Measurements from ENCODE around the gene NHEJ1.

The NHEJ1 gene

DNA sequence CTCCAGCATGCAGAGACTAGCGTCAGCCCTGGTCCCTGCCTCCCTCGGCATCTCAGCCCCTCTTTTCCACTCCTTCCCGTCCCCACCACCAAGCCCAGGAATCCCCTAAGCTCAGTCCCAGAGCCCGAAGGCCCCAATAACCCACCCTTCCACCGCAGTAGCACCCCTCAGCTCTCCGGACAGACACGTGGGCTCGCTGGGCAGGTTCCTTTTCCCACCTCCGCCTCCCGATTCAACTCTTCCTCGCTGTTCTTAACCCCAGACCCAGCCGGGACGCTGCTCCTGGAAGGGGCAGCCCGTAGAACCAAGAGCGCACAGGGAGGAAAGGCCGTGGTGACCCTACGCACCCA lies 101.3 kb downstream of the NHEJ1 start:
- Histone ChIP-seq H3K4me3 (ENCODE audit: low read depth in 1 of 2, low read length in 2 of 2) (peak overlapping the region; percentile 82 to 88), H3K27ac (ENCODE audit: low read depth, low read length) (peak overlapping the region; percentile 66), H3K36me3 (ENCODE audit: control insufficient read depth in 1 of 2, insufficient read depth in 2 of 2, low read length in 2 of 2) (peaks cover 7 to 18% of the 10 kb centered on the region in 2 donors), H3K4me1 (ENCODE audit: control insufficient read depth in 1 of 2, insufficient read depth in 2 of 2, low read length in 2 of 2) (peaks cover 12 to 23% of the 10 kb centered on the region in 2 donors), H3K9me3 (ENCODE audit: control insufficient read depth in 1 of 2, low read length in 2 of 2) (no peaks in the 10 kb centered on the region), H3K27me3 (ENCODE audit: control insufficient read depth in 1 of 2, insufficient read depth in 2 of 2, low read length in 2 of 2) (peaks cover 32 to 41% of the 10 kb centered on the region in 2 donors), H3K9ac (ENCODE audit: low read depth in 1 of 2, low read length in 2 of 2) (peak overlapping the region; percentile 61 to 82)

DNA sequence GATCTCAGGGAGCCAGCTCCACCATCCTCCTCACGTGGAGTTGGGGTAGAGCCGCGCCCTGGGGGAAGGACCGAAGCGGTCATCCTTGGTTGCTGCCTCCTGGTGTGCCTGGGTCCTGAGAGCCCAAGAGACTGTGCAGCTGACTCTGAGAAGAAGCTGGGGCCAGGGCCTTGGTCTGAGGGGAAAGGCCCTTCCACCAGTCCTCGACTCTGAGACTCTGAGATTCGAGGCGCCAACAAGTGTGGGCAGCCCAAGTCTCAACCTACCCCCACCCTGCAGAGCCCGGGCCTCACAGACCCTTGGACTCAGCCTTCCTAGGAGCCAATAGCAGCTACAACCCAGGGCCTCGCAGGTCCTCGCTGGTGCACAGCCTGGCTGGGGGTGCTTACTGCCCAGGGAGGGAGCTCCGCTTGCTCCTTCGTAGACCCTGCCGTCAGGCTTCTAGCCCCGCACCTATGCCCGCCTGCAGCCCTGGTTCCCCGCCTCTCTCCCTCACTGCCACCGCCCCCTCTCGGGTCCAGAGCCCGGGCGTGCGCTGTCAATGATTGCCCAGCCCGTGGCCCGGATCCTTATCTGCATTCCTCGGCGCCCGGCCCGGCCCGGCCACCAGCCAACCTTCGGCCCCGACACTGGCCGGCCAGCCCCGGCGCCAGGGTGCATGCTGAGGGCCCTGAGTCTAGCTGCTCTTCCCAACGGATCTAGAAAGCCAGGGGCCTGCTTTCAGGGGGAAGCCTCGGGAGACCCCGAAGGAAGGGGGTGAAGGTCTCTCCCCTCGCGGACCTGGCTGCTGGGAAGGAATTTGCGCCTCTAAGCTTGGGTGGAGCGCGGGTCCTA lies 101.9 kb downstream of the NHEJ1 start:
- Histone ChIP-seq H3K36me3 (ENCODE audit: control insufficient read depth in 1 of 2, insufficient read depth in 2 of 2, low read length in 2 of 2) (peaks cover 7 to 18% of the 10 kb centered on the region in 2 donors), H3K4me1 (ENCODE audit: control insufficient read depth in 1 of 2, insufficient read depth in 2 of 2, low read length in 2 of 2) (peaks cover 12 to 23% of the 10 kb centered on the region in 2 donors), H3K9ac (ENCODE audit: low read depth in 1 of 2, low read length in 2 of 2) (peak overlapping the region; percentile 61 to 82), H3K27me3 (ENCODE audit: control insufficient read depth in 1 of 2, insufficient read depth in 2 of 2, low read length in 2 of 2) (peaks cover 30 to 41% of the 10 kb centered on the region in 2 donors), H3K27ac (ENCODE audit: low read depth, low read length) (peak overlapping the region; percentile 44), H3K9me3 (ENCODE audit: control insufficient read depth in 1 of 2, low read length in 2 of 2) (no peaks in the 10 kb centered on the region), H3K4me3 (ENCODE audit: low read depth in 1 of 2, low read length in 2 of 2) (peak overlapping the region; percentile 82 to 88)

DNA sequence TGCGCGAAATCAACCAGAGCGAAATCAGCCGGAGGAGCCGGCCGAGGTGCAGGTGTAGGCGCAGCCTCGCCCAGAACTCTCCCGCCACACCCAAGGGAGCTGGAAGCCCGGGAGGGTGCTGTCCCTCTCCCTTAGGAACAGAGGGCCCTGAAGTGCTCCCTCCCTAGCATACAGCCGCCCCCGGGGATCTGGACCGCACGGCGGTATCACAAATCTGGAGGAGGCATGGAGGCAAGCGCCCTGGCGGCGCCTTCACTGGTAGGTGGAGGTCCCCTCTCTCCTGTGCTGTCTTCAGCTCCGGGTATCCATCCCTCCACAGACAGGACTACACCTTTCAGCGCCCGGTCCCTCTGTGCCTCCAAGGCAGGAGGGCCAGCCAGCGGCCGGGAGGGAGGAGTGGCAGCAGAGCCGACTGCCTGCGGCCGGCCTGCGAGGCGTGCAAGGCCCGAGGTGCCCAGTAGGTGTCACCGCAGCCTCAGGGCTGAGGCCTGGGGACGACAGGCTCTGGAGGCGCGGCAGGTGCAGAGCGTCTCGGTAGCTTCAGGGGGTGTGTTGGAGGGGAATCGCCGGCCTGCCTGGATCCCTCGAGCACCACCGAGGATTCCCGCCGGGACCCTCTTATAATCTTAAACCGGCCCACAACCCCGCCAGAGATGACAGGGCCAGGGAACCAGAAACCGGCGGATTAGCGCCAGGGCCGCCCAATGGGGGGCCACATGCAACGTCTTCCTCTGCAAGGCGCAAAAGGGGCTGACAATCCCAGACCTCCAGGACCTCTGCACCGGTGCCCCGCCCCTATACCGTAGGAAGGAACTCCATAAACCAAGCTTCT lies 102.7 kb downstream of the NHEJ1 start:
- Histone ChIP-seq H3K36me3 (ENCODE audit: control insufficient read depth in 1 of 2, insufficient read depth in 2 of 2, low read length in 2 of 2) (peaks cover 7 to 18% of the 10 kb centered on the region in 2 donors), H3K27me3 (ENCODE audit: control insufficient read depth in 1 of 2, insufficient read depth in 2 of 2, low read length in 2 of 2) (peaks cover 30 to 41% of the 10 kb centered on the region in 2 donors), H3K27ac (ENCODE audit: low read depth, low read length) (no peak overlapping the region), H3K9ac (ENCODE audit: low read depth in 1 of 2, low read length in 2 of 2) (peak overlapping the region; percentile 47 to 61), H3K9me3 (ENCODE audit: control insufficient read depth in 1 of 2, low read length in 2 of 2) (no peaks in the 10 kb centered on the region), H3K4me3 (ENCODE audit: low read depth in 1 of 2, low read length in 2 of 2) (peak overlapping the region; percentile 82 to 88), H3K4me1 (ENCODE audit: control insufficient read depth in 1 of 2, insufficient read depth in 2 of 2, low read length in 2 of 2) (peaks cover 12 to 23% of the 10 kb centered on the region in 2 donors)

DNA sequence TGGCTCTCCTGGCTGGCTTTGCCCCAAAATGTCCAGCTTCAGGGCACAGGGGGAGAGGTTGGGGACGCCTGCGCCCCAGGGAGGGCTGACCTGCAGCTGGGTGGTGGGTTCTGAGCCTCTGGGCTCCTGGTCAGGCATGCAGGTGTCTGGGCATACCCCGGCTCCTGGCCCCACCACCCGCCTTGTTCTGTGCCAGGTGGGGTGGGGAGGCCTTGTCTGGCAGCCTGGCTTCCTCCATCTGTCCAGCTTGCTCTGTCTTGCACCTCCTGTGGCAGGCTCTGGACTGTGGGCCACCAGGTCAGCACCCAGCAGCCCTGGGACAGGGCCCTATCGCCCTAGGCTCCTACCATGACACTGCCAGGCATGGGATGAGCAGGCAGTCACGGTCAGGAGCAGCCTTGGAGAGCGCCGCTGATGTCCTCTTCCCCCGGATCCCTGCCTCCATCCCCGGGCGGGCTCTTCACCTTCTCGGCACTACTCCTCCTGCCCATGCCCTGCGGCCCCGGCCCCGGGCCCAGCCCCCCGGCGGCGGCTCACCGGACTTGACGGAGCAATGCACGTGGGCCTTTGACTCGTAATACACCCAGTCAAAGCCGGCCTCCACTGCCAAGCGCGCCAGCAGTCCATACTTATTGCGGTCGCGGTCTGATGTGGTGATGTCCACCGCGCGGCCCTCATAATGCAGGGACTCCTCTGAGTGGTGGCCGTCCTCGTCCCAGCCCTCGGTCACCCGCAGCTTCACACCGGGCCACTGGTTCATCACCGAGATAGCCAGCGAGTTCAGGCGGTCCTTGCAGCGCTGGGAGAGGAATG lies 103.5 kb downstream of the NHEJ1 start:
- H3K36me3 ChIP-seq (ENCODE audit: control insufficient read depth in 1 of 2, insufficient read depth in 2 of 2, low read length in 2 of 2), result peaks cover 7 to 18% of the 10 kb centered on the region in 2 donors
- H3K4me3 ChIP-seq (ENCODE audit: low read depth in 1 of 2, low read length in 2 of 2), result peak overlapping the region in 1 of 2 donors; percentile 54
- H3K9me3 ChIP-seq (ENCODE audit: control insufficient read depth in 1 of 2, low read length in 2 of 2), result no peaks in the 10 kb centered on the region
- peaks cover 25 to 37% of the 10 kb centered on the region in 2 donors for H3K27me3 ChIP-seq (ENCODE audit: control insufficient read depth in 1 of 2, insufficient read depth in 2 of 2, low read length in 2 of 2)
- no peak overlapping the region for H3K27ac ChIP-seq (ENCODE audit: low read depth, low read length)
- H3K4me1 ChIP-seq (ENCODE audit: control insufficient read depth in 1 of 2, insufficient read depth in 2 of 2, low read length in 2 of 2), result peaks cover 12 to 23% of the 10 kb centered on the region in 2 donors
- H3K9ac ChIP-seq (ENCODE audit: low read depth in 1 of 2, low read length in 2 of 2), result peak overlapping the region in 1 of 2 donors; percentile 11

DNA sequence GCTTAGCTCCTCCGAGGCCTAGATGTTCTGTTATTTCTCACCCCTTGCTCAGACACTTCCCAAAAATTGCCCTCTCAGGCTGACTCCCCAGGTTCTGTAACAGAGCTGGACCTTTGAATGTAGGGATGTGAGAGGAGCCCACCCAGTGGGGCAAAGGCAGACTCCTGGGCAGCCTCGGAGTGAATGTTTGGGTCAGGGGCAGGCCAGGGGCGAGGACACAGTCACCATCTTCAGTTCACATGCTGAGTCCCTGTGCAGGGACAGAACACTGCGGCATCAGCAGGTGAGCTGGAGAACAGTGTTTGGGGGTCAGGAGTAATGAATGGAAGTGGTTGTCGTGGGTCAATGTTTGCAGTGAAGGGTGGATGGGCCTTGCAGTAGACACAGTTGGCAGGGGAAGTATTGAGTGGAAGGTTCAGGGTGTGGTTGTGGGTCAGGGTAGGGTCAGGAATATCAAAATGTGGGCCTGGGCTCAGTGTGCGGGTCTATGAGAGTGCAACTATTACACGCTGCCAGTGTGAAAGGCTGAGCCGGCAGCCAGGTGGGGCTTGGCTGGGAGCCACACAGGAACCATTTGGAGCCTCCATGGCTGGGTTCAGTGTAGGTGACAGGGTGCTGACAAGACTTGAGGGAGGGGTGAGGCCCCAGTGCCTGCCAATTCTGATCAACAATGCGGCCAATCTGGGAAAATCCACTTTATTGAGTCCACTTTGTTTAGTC lies 104.3 kb downstream of the NHEJ1 start:
- Histone ChIP-seq H3K36me3 (ENCODE audit: control insufficient read depth in 1 of 2, insufficient read depth in 2 of 2, low read length in 2 of 2) (peaks cover 7 to 18% of the 10 kb centered on the region in 2 donors), H3K9ac (ENCODE audit: low read depth in 1 of 2, low read length in 2 of 2) (no peak overlapping the region), H3K4me3 (ENCODE audit: low read depth in 1 of 2, low read length in 2 of 2) (no peak overlapping the region), H3K4me1 (ENCODE audit: control insufficient read depth in 1 of 2, insufficient read depth in 2 of 2, low read length in 2 of 2) (peaks cover 12 to 20% of the 10 kb centered on the region in 2 donors), H3K27me3 (ENCODE audit: control insufficient read depth in 1 of 2, insufficient read depth in 2 of 2, low read length in 2 of 2) (peaks cover 17 to 32% of the 10 kb centered on the region in 2 donors), H3K27ac (ENCODE audit: low read depth, low read length) (no peak overlapping the region), H3K9me3 (ENCODE audit: control insufficient read depth in 1 of 2, low read length in 2 of 2) (no peaks in the 10 kb centered on the region)

DNA sequence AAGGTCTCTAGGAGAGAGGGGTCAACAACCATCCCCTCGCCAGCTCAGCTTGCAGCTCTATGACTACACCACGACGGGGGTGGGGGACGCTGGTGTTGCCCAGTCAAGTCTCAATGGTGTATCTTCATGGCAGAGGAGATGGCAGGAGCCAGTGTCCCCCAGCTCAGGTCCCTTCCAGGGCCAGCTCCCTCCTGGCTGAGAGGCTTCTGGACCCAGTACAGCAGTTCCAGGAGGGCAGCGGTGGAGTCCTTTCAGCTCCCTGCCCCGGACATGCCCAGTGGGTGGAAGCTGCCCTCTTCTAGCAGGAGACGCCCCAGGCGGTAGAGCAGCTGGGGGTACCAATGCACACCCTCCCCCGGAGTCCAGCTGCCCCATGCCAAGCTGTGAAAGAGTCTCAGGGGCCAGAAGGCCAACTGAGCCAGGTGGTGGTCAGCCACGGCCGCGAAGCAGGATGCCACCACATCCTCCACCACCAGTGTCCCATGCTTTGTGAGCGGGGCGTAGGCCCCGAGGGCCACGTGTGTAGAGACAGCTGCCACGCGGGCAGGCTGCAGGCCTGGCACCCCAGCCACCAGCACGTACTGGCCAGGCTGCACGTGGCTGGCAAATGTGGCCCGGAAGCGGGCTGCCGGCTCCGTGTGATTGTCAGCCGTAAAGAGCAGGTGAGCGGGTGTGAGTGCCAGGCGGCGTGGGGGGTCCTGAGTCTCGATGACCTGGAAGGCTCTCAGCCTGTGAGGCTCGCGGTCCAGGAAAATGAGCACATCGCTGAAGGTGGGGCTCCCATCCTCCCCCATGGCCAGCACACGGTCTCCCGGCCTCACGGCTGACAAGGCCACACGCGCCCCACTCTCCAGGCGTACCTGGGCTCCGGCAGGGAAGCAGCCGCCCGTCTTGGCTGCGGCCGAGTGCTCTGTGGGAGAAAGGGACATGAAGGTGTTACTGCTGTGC lies 105.4 kb downstream of the NHEJ1 start:
- Histone ChIP-seq H3K36me3 (ENCODE audit: control insufficient read depth in 1 of 2, insufficient read depth in 2 of 2, low read length in 2 of 2) (peaks cover 7 to 18% of the 10 kb centered on the region in 2 donors), H3K27ac (ENCODE audit: low read depth, low read length) (no peak overlapping the region), H3K27me3 (ENCODE audit: control insufficient read depth in 1 of 2, insufficient read depth in 2 of 2, low read length in 2 of 2) (peaks cover 14 to 30% of the 10 kb centered on the region in 2 donors), H3K4me3 (ENCODE audit: low read depth in 1 of 2, low read length in 2 of 2) (no peak overlapping the region), H3K9me3 (ENCODE audit: control insufficient read depth in 1 of 2, low read length in 2 of 2) (no peaks in the 10 kb centered on the region), H3K4me1 (ENCODE audit: control insufficient read depth in 1 of 2, insufficient read depth in 2 of 2, low read length in 2 of 2) (peaks cover 12 to 18% of the 10 kb centered on the region in 2 donors), H3K9ac (ENCODE audit: low read depth in 1 of 2, low read length in 2 of 2) (no peak overlapping the region)

DNA sequence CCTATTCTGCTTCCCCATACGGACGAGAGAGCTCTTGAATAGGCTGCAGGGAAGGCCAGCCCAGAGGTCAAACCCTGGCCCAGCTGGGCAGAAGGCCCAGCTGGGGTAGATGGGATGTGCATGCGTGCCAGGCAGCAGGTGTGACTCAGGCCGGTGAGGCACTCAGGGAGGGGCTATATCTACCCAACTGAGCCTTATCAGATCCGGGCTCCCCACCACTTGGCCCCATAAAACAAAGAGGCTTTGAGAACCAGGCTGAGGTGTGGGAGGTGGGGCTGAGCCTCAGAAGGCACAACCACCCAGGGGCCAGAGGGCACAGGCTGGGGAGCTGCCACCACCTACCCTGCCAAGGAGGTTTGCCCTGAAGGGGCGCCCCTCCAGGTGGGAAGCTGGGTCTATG lies 111.3 kb downstream of the NHEJ1 start:
- Histone ChIP-seq H3K27ac (ENCODE audit: low read depth, low read length) (no peak overlapping the region), H3K4me1 (ENCODE audit: control insufficient read depth in 1 of 2, insufficient read depth in 2 of 2, low read length in 2 of 2) (peaks cover 8% of the 10 kb centered on the region in 2 donors), H3K36me3 (ENCODE audit: control insufficient read depth in 1 of 2, insufficient read depth in 2 of 2, low read length in 2 of 2) (no peaks in the 10 kb centered on the region), H3K27me3 (ENCODE audit: control insufficient read depth in 1 of 2, insufficient read depth in 2 of 2, low read length in 2 of 2) (no peaks in the 10 kb centered on the region), H3K9me3 (ENCODE audit: control insufficient read depth in 1 of 2, low read length in 2 of 2) (no peaks in the 10 kb centered on the region), H3K9ac (ENCODE audit: low read depth in 1 of 2, low read length in 2 of 2) (no peak overlapping the region), H3K4me3 (ENCODE audit: low read depth in 1 of 2, low read length in 2 of 2) (no peak overlapping the region)

DNA sequence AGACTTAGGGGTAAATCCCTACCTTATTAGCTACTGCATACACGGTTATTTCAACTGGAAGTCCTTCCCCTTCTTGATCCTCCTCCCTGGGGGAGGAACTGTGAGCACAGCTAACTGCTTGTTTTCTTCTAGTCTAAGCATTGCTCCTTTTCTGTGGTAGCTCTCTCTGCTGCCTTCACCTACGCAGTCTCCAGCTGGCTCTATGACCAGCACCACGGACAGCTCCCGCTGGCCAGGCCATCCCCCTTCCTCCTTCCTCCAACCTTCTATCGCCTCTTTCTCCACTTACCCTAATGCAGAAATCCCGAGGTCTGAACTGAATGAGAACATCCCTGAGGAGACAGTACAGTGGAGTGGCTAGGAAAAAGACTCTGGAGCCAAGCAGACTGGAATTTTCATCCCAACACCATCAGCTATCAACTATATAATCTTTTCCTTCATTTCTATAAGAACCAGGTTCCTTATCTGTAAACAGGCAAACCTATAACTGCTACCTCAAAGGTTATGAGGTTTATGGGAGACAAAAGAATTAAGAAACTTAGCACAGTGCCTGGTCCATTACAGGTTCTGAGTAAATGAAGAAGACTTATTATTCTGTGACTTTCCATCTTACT lies 114.6 kb downstream of the NHEJ1 start:
- Histone ChIP-seq H3K9me3 (ENCODE audit: control insufficient read depth in 1 of 2, low read length in 2 of 2) (no peaks in the 10 kb centered on the region), H3K4me3 (ENCODE audit: low read depth in 1 of 2, low read length in 2 of 2) (no peak overlapping the region), H3K4me1 (ENCODE audit: control insufficient read depth in 1 of 2, insufficient read depth in 2 of 2, low read length in 2 of 2) (peaks cover 15 to 19% of the 10 kb centered on the region in 2 donors), H3K36me3 (ENCODE audit: control insufficient read depth in 1 of 2, insufficient read depth in 2 of 2, low read length in 2 of 2) (no peaks in the 10 kb centered on the region), H3K27me3 (ENCODE audit: control insufficient read depth in 1 of 2, insufficient read depth in 2 of 2, low read length in 2 of 2) (peaks cover 0 to 4% of the 10 kb centered on the region in 2 donors), H3K27ac (ENCODE audit: low read depth, low read length) (no peak overlapping the region), H3K9ac (ENCODE audit: low read depth in 1 of 2, low read length in 2 of 2) (no peak overlapping the region)
